Right atrium auricular region (tissue), 2 donors: ENCODE measurements around the gene VMAC. TPM values are rescaled to one million over a fixed set of nuclear protein-coding genes. Genes with fewer than 3 reads are reported as not detected.
A peak's percentile ranks its signal among the peaks of the same experiment; 100 is the strongest.

ENCODE experiments used
- DNase-seq: peaks from one replicate; pipeline ENCODE4 v3.0.0-alpha.2; 2019; ENCODE audit warnings: low spot score
- H3K27ac ChIP-seq, 2 donors: fragments of 200-600 bp; sonication (generic); 1 replicate in 1 of 2; 2 replicates in 1 of 2; pipeline ENCODE4 v1.5.1; 2016 to 2019
- H3K27me3 ChIP-seq, 2 donors: fragments of 200-600 bp; sonication (generic); one replicate each; pipeline versions ENCODE4 v1.5.1 to v1.6.0; 2017 to 2019
- H3K36me3 ChIP-seq: fragments of 200-600 bp; sonication (generic); one replicate; pipeline ENCODE4 v1.5.1; 2016
- H3K4me1 ChIP-seq, 2 donors: fragments of 200-600 bp; sonication (generic); one replicate each; pipeline versions ENCODE4 v1.5.1 to v1.6.0; 2017 to 2019
- H3K4me3 ChIP-seq, 2 donors: fragments of 200-600 bp; sonication (generic); 1 replicate in 1 of 2; 2 replicates in 1 of 2; pipeline ENCODE4 v1.5.1; 2017 to 2019; ENCODE audit warnings: mild to moderate bottlenecking in 1 of 2, moderate library complexity in 1 of 2
- H3K9me3 ChIP-seq, 2 donors: fragments of 200-600 bp; sonication (generic); one replicate each; pipeline ENCODE4 v1.5.1; 2019
- total RNA-seq, 2 donors: library from RNA; depleted of rRNA; stranded (reverse); fragments of >200 nt; gene quantifications; one replicate each; pipeline ENCODE4 v1.1.0, GENCODE V29; 2016
- TF ChIP-seq, protein P1 (sequence below), 2 donors: fragments of 200-600 bp; sonication (generic); IDR thresholded peaks; one replicate each; pipeline ENCODE4 v1.5.1; 2019; ENCODE audit warnings: antibody characterized with exemption in 2 of 2

VMAC gene
- total RNA-seq, 2 donors from 2014 or later: 2.6 to 4.1 TPM

DNA sequence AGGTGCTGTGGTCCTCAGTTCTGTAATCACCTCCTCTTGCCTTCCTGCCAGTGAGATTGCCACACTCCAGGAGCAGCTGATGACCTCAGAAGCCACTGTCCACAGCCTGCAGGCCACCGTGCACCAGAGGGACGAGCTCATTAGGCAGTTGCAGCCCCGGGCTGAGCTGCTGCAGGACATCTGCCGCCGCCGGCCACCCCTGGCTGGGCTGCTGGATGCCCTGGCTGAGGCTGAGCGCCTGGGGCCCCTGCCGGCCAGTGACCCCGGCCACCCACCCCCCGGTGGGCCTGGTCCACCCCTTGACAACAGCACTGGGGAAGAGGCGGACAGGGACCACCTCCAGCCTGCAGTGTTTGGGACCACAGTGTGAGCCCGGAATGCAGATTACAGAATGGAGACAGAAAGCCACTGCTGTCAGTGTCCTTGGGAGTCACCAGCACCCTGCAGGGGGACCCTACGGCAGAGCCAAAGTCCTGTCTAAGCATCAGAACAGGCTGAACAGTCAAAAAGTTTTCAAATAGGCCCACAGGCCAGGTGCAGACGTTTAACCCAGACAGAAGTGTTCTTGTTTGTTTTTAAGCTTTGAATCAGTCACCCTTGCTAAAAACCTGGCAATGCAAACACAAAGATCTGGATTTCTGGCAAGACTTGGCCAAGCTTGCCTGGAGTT is 4.2 kb downstream of the VMAC start:
- TF ChIP-seq, protein P1, sequence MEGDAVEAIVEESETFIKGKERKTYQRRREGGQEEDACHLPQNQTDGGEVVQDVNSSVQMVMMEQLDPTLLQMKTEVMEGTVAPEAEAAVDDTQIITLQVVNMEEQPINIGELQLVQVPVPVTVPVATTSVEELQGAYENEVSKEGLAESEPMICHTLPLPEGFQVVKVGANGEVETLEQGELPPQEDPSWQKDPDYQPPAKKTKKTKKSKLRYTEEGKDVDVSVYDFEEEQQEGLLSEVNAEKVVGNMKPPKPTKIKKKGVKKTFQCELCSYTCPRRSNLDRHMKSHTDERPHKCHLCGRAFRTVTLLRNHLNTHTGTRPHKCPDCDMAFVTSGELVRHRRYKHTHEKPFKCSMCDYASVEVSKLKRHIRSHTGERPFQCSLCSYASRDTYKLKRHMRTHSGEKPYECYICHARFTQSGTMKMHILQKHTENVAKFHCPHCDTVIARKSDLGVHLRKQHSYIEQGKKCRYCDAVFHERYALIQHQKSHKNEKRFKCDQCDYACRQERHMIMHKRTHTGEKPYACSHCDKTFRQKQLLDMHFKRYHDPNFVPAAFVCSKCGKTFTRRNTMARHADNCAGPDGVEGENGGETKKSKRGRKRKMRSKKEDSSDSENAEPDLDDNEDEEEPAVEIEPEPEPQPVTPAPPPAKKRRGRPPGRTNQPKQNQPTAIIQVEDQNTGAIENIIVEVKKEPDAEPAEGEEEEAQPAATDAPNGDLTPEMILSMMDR (IDR thresholded peaks at IDR 0.05): no peak
- Histone ChIP-seq H3K27ac (no peak overlapping the region), H3K4me3 (no peak overlapping the region), H3K27me3 (no peaks in the 10 kb centered on the region), H3K4me1 (peaks cover 0 to 17% of the 10 kb centered on the region in 2 donors), H3K36me3 (no peaks in the 10 kb centered on the region), H3K9me3 (no peaks in the 10 kb centered on the region)
- no peak for DNase-seq

DNA sequence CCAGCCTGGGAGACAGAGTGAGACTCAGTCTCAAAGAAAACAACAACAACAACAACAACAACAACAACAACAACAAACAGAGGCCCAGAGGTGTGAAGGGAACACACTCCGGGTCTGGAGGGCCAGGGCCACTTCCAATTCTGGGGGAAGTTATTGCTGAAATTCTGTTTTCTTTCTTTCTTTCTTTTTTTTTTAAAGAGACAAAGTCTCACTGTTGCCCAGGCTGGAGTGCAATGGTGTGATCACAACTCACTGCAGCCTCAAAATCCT is 5.9 kb downstream of the VMAC start:
- no peak for DNase-seq
- H3K9me3 ChIP-seq: no peaks in the 10 kb centered on the region
- no peak overlapping the region for H3K27ac ChIP-seq
- TF ChIP-seq, protein P1 (IDR thresholded peaks at IDR 0.05): no peak
- peaks cover 5% of the 10 kb centered on the region for H3K36me3 ChIP-seq
- H3K4me1 ChIP-seq: peaks cover 0 to 26% of the 10 kb centered on the region in 2 donors
- H3K27me3 ChIP-seq: no peaks in the 10 kb centered on the region
- no peak overlapping the region for H3K4me3 ChIP-seq

DNA sequence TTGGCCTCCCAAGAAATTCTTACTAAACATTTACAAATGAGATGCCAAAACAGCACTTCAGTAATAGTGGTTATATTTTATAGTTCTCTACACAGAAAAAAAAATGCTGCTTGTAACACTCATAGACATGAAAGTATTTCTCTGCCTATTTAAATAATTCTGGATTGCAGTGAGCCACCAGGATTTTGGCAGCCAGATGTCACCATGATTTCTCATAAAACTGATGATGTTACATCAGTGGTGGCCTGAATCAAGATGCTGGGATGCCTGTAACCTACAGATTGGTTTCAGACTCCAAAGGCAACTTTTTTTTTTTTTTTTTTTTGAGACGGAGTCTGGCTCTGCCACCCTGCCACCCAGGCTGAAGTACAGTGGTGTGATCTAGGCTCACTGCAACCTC is 6.7 kb downstream of the VMAC start:
- H3K4me1 ChIP-seq: peaks cover 0 to 27% of the 10 kb centered on the region in 2 donors
- peaks cover 7% of the 10 kb centered on the region for H3K36me3 ChIP-seq
- H3K9me3 ChIP-seq: no peaks in the 10 kb centered on the region
- TF ChIP-seq, protein P1 (IDR thresholded peaks at IDR 0.05): no peak
- H3K27me3 ChIP-seq: no peaks in the 10 kb centered on the region
- no peak overlapping the region for H3K27ac ChIP-seq
- DNase-seq: no peak
- H3K4me3 ChIP-seq: no peak overlapping the region

DNA sequence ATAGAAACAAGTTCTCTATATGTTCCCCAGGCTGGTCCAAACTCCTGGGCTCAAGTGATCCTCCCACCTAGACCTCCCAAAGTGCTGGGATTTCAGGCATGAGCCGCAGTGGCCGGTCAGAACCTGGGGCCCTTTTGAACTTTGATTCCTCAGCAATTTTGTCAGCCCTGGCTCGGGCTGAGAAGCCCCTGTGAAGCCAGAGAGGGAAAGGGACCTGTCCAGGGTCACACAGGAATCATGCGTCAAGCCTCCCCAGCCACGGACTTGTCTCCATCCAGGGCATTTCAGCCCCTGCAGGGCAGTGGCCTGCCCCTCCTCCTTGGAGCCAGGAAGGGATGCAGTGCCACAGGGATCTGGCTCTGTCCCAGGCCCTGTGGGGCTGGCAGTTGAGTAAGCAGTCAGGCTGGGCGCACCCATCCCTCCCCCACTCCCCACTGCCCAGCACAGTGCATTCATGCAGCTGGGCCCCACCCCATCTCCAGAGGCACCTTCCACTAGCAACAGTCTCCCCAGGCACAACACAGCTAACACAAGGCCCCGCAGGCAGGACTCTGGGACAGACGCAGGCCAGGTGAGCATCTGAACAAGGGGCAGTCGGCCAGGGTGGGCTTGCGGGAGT is 9.2 kb downstream of the VMAC start, which contains the start of gene CAPS:
Gene CAPS (plus strand): TSS at position 516 of the 619 bp plus-strand sequence. CDS start 153 bp downstream, outside the sequence.
- Histone ChIP-seq H3K27ac (peak within 1 kb of the TSS; percentile 59 to 78), H3K4me1 (peaks cover 0 to 30% of the 10 kb centered on the region in 2 donors), H3K36me3 (peaks cover 31% of the 10 kb centered on the region), H3K4me3 (no peak within 1 kb of the TSS), H3K27me3 (no peaks in the 10 kb centered on the region), H3K9me3 (no peaks in the 10 kb centered on the region)
- no peak for DNase-seq
- TF ChIP-seq, protein P1 (IDR thresholded peaks at IDR 0.05): no peak

DNA sequence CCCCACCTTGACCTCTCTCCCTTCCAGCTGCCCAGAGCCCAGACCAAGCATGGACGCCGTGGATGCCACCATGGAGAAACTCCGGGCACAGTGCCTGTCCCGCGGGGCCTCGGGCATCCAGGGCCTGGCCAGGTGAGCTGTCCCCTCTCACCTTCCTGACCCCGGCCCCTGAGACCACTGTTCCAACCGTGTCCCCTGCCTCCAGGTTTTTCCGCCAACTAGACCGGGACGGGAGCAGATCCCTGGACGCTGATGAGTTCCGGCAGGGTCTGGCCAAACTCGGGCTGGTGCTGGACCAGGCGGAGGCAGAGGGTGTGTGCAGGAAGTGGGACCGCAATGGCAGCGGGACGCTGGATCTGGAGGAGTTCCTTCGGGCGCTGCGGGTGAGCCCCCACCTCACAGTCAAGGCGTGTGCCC is 9.7 kb downstream of the VMAC start:
- Histone ChIP-seq H3K4me1 (peaks cover 0 to 30% of the 10 kb centered on the region in 2 donors), H3K27ac (peak overlapping the region; percentile 59 to 78), H3K27me3 (no peaks in the 10 kb centered on the region), H3K36me3 (peaks cover 37% of the 10 kb centered on the region), H3K4me3 (no peak overlapping the region), H3K9me3 (no peaks in the 10 kb centered on the region)
- DNase-seq: no peak
- TF ChIP-seq, protein P1 (IDR thresholded peaks at IDR 0.05): no peak
